Panc1 (cell line): ENCODE data around the gene SELENOW. TPM values are rescaled to one million over a fixed set of nuclear protein-coding genes. Genes with fewer than 3 reads are reported as not detected.

ENCODE experiments used
- ATAC-seq: fragments of 200-7000 bp; cut with Tn5 transposase; 2 replicates; pipeline ENCODE4 v1.9.1; 2020; ENCODE audit warnings: mild to moderate bottlenecking, moderate library complexity
- Bru-seq: library from RNA; stranded (reverse); fragments of 400-500 nt; gene quantifications from one replicate; lab custom pipeline; 2021; lab: Mats Ljungman, UMichigan
- BruChase-seq, 2 experiments: library from RNA; stranded (reverse); fragments of 400-500 nt; gene quantifications; one replicate each; lab custom pipeline; 2021; lab: Mats Ljungman, UMichigan
- BruUV-seq: library from RNA; stranded (reverse); fragments of 400-500 nt; replicated peaks from 2 replicates; lab custom pipeline; 2021; lab: Mats Ljungman, UMichigan
- CTCF ChIA-PET: fragments of 300-600 bp; sonication (Branson Sonifier 250); formaldehyde crosslinking; loops from one replicate; lab custom pipeline; 2022; ENCODE audit warnings: antibody characterized with exemption; lab: Charles Lee
- POLR2A ChIA-PET: fragments of 300-600 bp; sonication (Branson Sonifier 250); formaldehyde crosslinking; loops from one replicate; lab custom pipeline; 2022; ENCODE audit warnings: antibody characterized with exemption; lab: Charles Lee
- DNase-seq: peaks from one replicate; pipeline ENCODE4 v3.0.0-alpha.2; 2010; ENCODE audit warnings: low read depth, low spot score
- H3K27ac ChIP-seq: 2 replicates; pipeline ENCODE4 v1.5.1; 2011; ENCODE audit warnings: mild to moderate bottlenecking, low read length, inconsistent platforms
- H3K27me3 ChIP-seq: fragments of 200-500 bp; sonication (Bioruptor generic); 2 replicates; pipeline ENCODE4 v1.6.0; 2014; ENCODE audit warnings: low read length, inconsistent platforms; ENCODE audit not compliant: control insufficient read depth, insufficient read depth
- H3K36me3 ChIP-seq: fragments of 200-500 bp; sonication (Bioruptor generic); 2 replicates; pipeline ENCODE4 v1.5.1; 2014; ENCODE audit warnings: inconsistent platforms, mild to moderate bottlenecking, low read length, moderate library complexity; ENCODE audit not compliant: control insufficient read depth, insufficient read depth
- H3K4me1 ChIP-seq: 2 replicates; pipeline ENCODE4 v1.5.1; 2011; ENCODE audit warnings: inconsistent platforms, mild to moderate bottlenecking, low read length, moderate library complexity; ENCODE audit not compliant: control insufficient read depth, insufficient read depth
- H3K4me3 ChIP-seq, 2 experiments: 2 replicates each; pipeline ENCODE4 v1.5.1; 2011 to 2012; ENCODE audit warnings: low read depth in 2 of 2, low read length in 2 of 2, mild to moderate bottlenecking in 2 of 2, inconsistent platforms in 1 of 2, moderate library complexity in 1 of 2
- H3K9me3 ChIP-seq: fragments of 200-500 bp; sonication (Bioruptor generic); 2 replicates; pipeline ENCODE4 v1.5.1; 2014; ENCODE audit warnings: low read depth, mild to moderate bottlenecking, inconsistent platforms, low read length, moderate library complexity; ENCODE audit not compliant: control insufficient read depth, insufficient read depth
- CTCF ChIP-seq: fragments of 450-650 bp; IDR thresholded peaks from 2 replicates; pipeline ENCODE4 v1.5.1; 2017; ENCODE audit warnings: mild to moderate bottlenecking
- POLR2AphosphoS5 ChIP-seq: IDR thresholded peaks from 2 replicates; pipeline ENCODE4 v1.6.1; 2012; ENCODE audit warnings: mild to moderate bottlenecking, low read depth, low read length, moderate library complexity
- REST ChIP-seq, 2 experiments: IDR thresholded peaks; 2 replicates each; pipeline ENCODE4 v1.6.1; 2011 to 2012; ENCODE audit warnings: low read depth in 2 of 2, control low read depth in 1 of 2, low read length in 1 of 2, mild to moderate bottlenecking in 1 of 2, moderate library complexity in 1 of 2; ENCODE audit not compliant: insufficient read depth in 1 of 2
- SIN3A ChIP-seq: IDR thresholded peaks from 2 replicates; pipeline ENCODE4 v1.6.1; 2012; ENCODE audit warnings: low read depth, mild to moderate bottlenecking, low read length, moderate library complexity, borderline replicate concordance; ENCODE audit not compliant: insufficient read depth
- TCF7L2 ChIP-seq: IDR thresholded peaks from 2 replicates; pipeline ENCODE4 v1.6.1; 2011; ENCODE audit warnings: mild to moderate bottlenecking, low read depth, low read length, inconsistent platforms
- in situ Hi-C: cut with HindIII; loops from 2 replicates; pipeline ENCODE4 v1.10.0; 2016; ENCODE audit warnings: low sequenced_read_pairs, low pct_unique_long_range_greater_than_20kb
- intact Hi-C: fragments of 100-400 bp; cut with micrococcal nuclease; formaldehyde crosslinking; loops from one replicate; pipeline ENCODE4 v1.10.0; 2022; ENCODE audit not compliant: unreplicated experiment
- long read RNA-seq: library from polyadenylated mRNA; unstranded; transcript quantifications from one replicate; pipeline ENCODE4 v2.0.0, GENCODE V29; 2021; ENCODE audit not compliant: unreplicated experiment
- polyA plus RNA-seq: library from polyadenylated mRNA; unstranded; fragments of >200 nt; gene quantifications from one replicate; pipeline ENCODE4 v1.2.1, GENCODE V29; 2012; ENCODE audit warnings: missing spikeins; ENCODE audit not compliant: insufficient read length
- total RNA-seq: library from RNA; stranded (reverse); gene quantifications from one replicate; pipeline ENCODE4 v1.2.1, GENCODE V29; 2021; ENCODE audit not compliant: unreplicated experiment

SELENOW gene
- total RNA-seq (62.0 TPM), Bru-seq, nascent RNA (percentile 72 among the genes with signal in this experiment), BruChase-seq, experiment 1, labeled RNA remaining after a 2-hour chase (percentile 81 among the genes with signal in this experiment), BruChase-seq, experiment 2, labeled RNA remaining after a 6-hour chase (percentile 77 among the genes with signal in this experiment)
- polyA plus RNA-seq: 68.7 TPM
- long read RNA-seq, transcript SELENOW-212 (6 exons, 888 nt): minor isoform, 12 of 61 reads
- long read RNA-seq, transcript SELENOW-215 (1 exons, 2,503 nt): major isoform, 45 of 61 reads
- long read RNA-seq, partial matches to known transcripts: 0 of 61 reads
- long read RNA-seq, other reads (novel, unspliced or antisense): 3 of 61 reads

GRCh38 chr19:47778049-47778953, at the start of gene SELENOW:
Gene SELENOW (plus strand): TSS chr19:47778703. CDS start chr19:47778786, 83 bp downstream.
- H3K9me3 ChIP-seq: no peaks in the 10 kb centered on the region
- H3K4me1 ChIP-seq: no peaks in the 10 kb centered on the region
- POLR2A ChIA-PET: interaction anchor here (0.6 kb wide), 1 partner anchor 11 kb away, joined by 3 read pairs; no protein-coding TSS in a partner anchor
- TF ChIP-seq REST (IDR thresholded peaks at IDR 0.05; ENCODE audit: insufficient read depth in 1 of 2, low read depth in 2 of 2, low read length in 1 of 2) (no peak), TCF7L2 (no peak), CTCF (no peak), POLR2AphosphoS5 (peak; percentile 76), SIN3A (no peak)
- DNase-seq (no peak), ATAC-seq (peak; percentile 94)
- H3K27ac ChIP-seq: peak within 1 kb of the TSS; percentile 90
- H3K36me3 ChIP-seq: peaks cover 5% of the 10 kb centered on the region; the same call in 1 of the 2 replicates
- CTCF ChIA-PET: no interaction called here
- in situ Hi-C loops (no loop called here), intact Hi-C loops (no loop called here)
- H3K27me3 ChIP-seq: no peaks in the 10 kb centered on the region
- BruUV-seq: no TSS peak
- peak within 1 kb of the TSS; percentile 87 to 89 for H3K4me3 ChIP-seq

GRCh38 chr19:47729468-47729798, 49.1 kb upstream of the SELENOW start:
- BruUV-seq: no TSS peak

More at GRCh38 chr19:47729468-47729798, 49.1 kb upstream of the SELENOW start:
- POLR2A ChIA-PET: no interaction called here
- in situ Hi-C loops (no loop called here), intact Hi-C loops (no loop called here)
- CTCF ChIA-PET: no interaction called here
- ATAC-seq: peak; percentile 87
- peak overlapping the region; percentile 37 to 44 for H3K4me3 ChIP-seq
- no peaks in the 10 kb centered on the region for H3K9me3 ChIP-seq
- no peaks in the 10 kb centered on the region for H3K27me3 ChIP-seq
- peak overlapping the region; percentile 89 for H3K27ac ChIP-seq
- H3K36me3 ChIP-seq: no peaks in the 10 kb centered on the region
- peaks cover 11% of the 10 kb centered on the region for H3K4me1 ChIP-seq
- TF ChIP-seq SIN3A (0 out of 2 replicates have a peak, but pooled peaks have one; percentile 63), CTCF (no peak)
- peak; percentile 51 for DNase-seq
